KMS-11 (cell line): ENCODE data around the gene OTUD6A.

Source experiments
- H2AFZ ChIP-seq: fragments of 200-600 bp; sonication (generic); 2 replicates; pipeline ENCODE4 v1.6.1; 2016; ENCODE audit warnings: antibody characterized with exemption, mixed run types, low read depth
- H3K27ac ChIP-seq: fragments of 200-600 bp; sonication (generic); 2 replicates; pipeline ENCODE4 v1.6.1; 2016; ENCODE audit warnings: mild to moderate bottlenecking, mixed run types
- H3K27me3 ChIP-seq: fragments of 200-600 bp; sonication (generic); 2 replicates; pipeline ENCODE4 v1.6.1; 2017; ENCODE audit warnings: mild to moderate bottlenecking, low read depth, mixed run types, moderate library complexity; ENCODE audit not compliant: insufficient read depth
- H3K36me3 ChIP-seq: fragments of 200-600 bp; sonication (generic); 2 replicates; pipeline ENCODE4 v1.6.1; 2017; ENCODE audit warnings: mild to moderate bottlenecking, mixed run types; ENCODE audit not compliant: insufficient read depth
- H3K4me1 ChIP-seq: fragments of 200-600 bp; sonication (generic); 2 replicates; pipeline ENCODE4 v1.6.1; 2016; ENCODE audit warnings: mild to moderate bottlenecking, low read depth, mixed run types; ENCODE audit not compliant: poor library complexity, severe bottlenecking
- H3K4me2 ChIP-seq: fragments of 200-600 bp; sonication (generic); 2 replicates; pipeline ENCODE4 v1.7.0; 2016; ENCODE audit warnings: mild to moderate bottlenecking, mixed run types
- H3K4me3 ChIP-seq: fragments of 200-600 bp; sonication (generic); IDR thresholded peaks from 2 replicates; pipeline ENCODE4 v1.6.1; 2017; ENCODE audit warnings: low read depth, low read length, mixed read lengths; ENCODE audit not compliant: insufficient read depth
- H3K79me2 ChIP-seq: fragments of 200-600 bp; sonication (generic); 2 replicates; pipeline ENCODE4 v1.6.1; 2016; ENCODE audit warnings: low read depth, mixed run types; ENCODE audit not compliant: insufficient read depth
- H3K9ac ChIP-seq: fragments of 200-600 bp; sonication (generic); 2 replicates; pipeline ENCODE4 v1.6.1; 2016; ENCODE audit warnings: mild to moderate bottlenecking, mixed run types
- H4K20me1 ChIP-seq: fragments of 200-600 bp; sonication (generic); 2 replicates; pipeline ENCODE4 v1.6.1; 2016; ENCODE audit warnings: mild to moderate bottlenecking, mixed run types; ENCODE audit not compliant: insufficient read depth
- TF ChIP-seq, protein P1 (sequence below): fragments of 200-600 bp; sonication (generic); conservative IDR thresholded peaks from 2 replicates; pipeline ENCODE4 v1.6.1; 2017; ENCODE audit warnings: low read depth, mild to moderate bottlenecking, antibody characterized with exemption, low read length, moderate library complexity, mixed read lengths

The OTUD6A gene

GRCh38 chrX:70082723-70083122 is 20.5 kb downstream of the OTUD6A start:
- no peak overlapping the region for H2AFZ ChIP-seq
- no peak overlapping the region for H3K9ac ChIP-seq
- no peaks in the 10 kb centered on the region for H3K36me3 ChIP-seq
- no peaks in the 10 kb centered on the region for H4K20me1 ChIP-seq
- H3K4me3 ChIP-seq = no peak overlapping the region
- no peaks in the 10 kb centered on the region for H3K27me3 ChIP-seq
- no peaks in the 10 kb centered on the region for H3K79me2 ChIP-seq
- TF ChIP-seq, protein P1, sequence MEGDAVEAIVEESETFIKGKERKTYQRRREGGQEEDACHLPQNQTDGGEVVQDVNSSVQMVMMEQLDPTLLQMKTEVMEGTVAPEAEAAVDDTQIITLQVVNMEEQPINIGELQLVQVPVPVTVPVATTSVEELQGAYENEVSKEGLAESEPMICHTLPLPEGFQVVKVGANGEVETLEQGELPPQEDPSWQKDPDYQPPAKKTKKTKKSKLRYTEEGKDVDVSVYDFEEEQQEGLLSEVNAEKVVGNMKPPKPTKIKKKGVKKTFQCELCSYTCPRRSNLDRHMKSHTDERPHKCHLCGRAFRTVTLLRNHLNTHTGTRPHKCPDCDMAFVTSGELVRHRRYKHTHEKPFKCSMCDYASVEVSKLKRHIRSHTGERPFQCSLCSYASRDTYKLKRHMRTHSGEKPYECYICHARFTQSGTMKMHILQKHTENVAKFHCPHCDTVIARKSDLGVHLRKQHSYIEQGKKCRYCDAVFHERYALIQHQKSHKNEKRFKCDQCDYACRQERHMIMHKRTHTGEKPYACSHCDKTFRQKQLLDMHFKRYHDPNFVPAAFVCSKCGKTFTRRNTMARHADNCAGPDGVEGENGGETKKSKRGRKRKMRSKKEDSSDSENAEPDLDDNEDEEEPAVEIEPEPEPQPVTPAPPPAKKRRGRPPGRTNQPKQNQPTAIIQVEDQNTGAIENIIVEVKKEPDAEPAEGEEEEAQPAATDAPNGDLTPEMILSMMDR = no peak
- no peak overlapping the region for H3K27ac ChIP-seq
- H3K4me2 ChIP-seq = no peak overlapping the region
- H3K4me1 ChIP-seq = no peaks in the 10 kb centered on the region

DNA sequence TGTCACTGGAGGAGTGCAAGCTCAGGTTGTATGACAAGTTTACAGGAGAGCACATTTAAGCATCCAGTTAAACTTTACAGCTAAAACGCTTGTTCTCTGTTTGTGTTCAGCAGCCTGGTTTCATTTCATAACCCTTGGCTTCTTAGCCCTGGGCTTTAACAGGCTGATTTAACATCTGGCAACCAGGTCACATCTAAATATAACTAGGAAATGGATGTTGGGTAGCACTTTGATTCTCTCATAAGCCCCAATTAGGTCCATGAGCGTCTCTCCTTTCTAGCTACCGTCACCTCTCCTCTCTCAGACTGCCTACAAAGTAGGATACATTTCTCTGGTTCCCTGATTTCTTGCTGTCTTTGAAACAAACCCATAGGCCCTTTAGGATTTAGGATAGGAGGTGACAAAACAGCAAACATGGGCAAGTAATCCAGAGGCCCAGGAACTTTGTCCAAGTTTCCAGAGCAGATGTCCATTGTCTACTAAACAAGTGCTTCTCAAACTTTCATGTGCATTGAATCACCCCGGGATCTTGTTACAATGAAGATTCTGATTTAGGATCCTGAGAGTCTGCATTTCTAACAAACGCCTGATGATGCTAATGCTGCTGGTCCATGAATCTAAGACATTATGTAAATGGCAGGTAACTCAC is 22.5 kb downstream of the OTUD6A start:
- Histone ChIP-seq H3K79me2 (no peaks in the 10 kb centered on the region), H3K9ac (no peak overlapping the region), H4K20me1 (no peaks in the 10 kb centered on the region), H3K27me3 (no peaks in the 10 kb centered on the region), H3K4me2 (no peak overlapping the region), H2AFZ (no peak overlapping the region), H3K36me3 (no peaks in the 10 kb centered on the region), H3K4me3 (no peak overlapping the region), H3K4me1 (no peaks in the 10 kb centered on the region), H3K27ac (no peak overlapping the region)
- TF ChIP-seq, protein P1 = no peak

DNA sequence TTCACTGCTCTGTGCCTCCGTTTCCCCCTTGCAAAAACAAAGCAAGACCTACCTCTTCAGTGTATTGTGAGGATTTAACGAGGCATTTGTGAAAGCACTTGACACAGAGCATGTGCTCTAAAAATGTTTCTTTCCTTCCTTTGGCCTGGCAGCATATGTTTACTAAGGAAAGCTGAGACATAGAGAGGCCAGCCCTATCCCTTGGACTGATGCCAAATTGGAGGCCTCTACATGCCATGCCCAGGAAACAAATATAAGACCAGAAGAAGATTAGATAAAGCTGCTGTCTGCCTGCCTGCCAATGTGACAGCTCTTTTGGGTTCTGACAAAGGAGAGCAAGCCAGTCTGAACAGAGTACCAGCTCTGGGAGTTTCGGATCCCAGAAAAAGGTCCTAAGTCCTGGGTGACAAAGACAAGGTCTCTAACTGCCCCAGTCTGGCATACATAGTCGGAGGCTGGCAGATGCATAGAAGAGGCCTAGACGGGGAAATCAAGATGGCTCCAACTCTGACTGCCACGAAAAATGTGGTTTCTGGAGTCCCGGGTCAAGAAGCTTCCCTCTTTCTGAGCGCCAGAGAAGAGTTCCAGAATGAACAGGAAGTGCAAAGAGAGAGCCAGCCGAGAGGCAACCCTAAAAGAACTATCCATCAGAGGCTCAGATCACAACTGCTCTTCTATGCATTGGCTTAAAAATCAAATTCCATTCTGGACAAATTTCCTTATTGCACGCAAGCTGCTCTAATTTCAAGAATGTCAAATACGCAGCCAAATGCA is 25.8 kb downstream of the OTUD6A start:
- Histone ChIP-seq H4K20me1 (no peaks in the 10 kb centered on the region), H3K79me2 (no peaks in the 10 kb centered on the region), H2AFZ (no peak overlapping the region), H3K9ac (no peak overlapping the region), H3K27ac (no peak overlapping the region), H3K27me3 (no peaks in the 10 kb centered on the region), H3K36me3 (no peaks in the 10 kb centered on the region), H3K4me3 (no peak overlapping the region), H3K4me2 (no peak overlapping the region), H3K4me1 (no peaks in the 10 kb centered on the region)
- TF ChIP-seq, protein P1 = no peak

DNA sequence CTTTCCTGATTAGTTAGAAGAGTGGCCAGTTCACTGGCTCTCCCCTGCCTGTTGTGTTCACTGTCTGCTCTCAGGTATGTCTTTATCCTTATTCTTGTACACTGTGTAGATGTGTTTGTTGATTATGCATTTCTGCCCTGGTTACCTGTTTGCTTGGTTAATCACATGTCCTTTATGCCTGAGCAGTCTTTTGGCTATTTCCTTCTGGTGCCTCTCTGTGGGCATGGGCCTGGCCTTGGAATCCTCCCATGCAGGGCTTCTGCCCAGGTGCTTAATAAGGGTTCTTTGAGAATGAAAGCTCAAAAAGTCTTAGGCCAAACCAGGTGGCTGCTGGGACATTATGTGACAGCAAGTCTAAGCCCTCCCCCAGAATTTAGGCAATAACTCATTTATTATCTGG is 26.5 kb downstream of the OTUD6A start:
- Histone ChIP-seq H2AFZ (no peak overlapping the region), H3K9ac (no peak overlapping the region), H3K4me3 (no peak overlapping the region), H3K4me1 (no peaks in the 10 kb centered on the region), H3K36me3 (no peaks in the 10 kb centered on the region), H3K27me3 (no peaks in the 10 kb centered on the region), H3K27ac (no peak overlapping the region), H3K79me2 (no peaks in the 10 kb centered on the region), H4K20me1 (no peaks in the 10 kb centered on the region), H3K4me2 (no peak overlapping the region)
- TF ChIP-seq, protein P1 = no peak
